ENCODE results near the gene SYT6.

GRCh38 chr1:114080511-114081436 lies 72.9 kb downstream of the SYT6 start:
- no peak for TF ChIP-seq CTCF (IDR thresholded peaks at IDR 0.05)
- no peak for TF ChIP-seq POLR2A (IDR thresholded peaks at IDR 0.05)
